ENCODE data around the gene KCNQ2. TPM values are rescaled to one million over a fixed set of nuclear protein-coding genes. Genes with fewer than 3 reads are reported as not detected.

Gene KCNQ2
- total RNA-seq, 2 donors from 2014 or later, result 1.8 to 3.0 TPM

DNA sequence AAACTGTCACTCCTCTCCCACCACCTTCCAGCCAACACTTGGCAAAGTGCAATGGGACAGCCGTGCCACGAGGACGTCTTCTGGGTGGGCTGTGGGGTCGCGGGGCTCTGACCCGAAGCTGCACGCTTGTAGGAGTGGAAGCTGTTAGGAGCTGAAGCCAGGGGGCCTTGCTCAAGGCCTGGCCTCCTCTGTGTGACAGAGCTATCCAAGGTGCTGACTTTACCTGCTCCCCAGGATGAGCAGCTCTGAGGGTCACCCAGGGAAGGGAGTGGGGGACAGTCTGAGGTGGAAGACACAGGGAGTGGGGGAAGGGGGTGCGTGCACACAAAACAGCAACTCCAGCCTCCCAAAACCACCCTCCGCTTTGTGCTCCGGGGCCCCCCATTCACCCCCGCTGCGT is 93.8 kb downstream of the KCNQ2 start:
- 46% methylated on average over 12 of the region's 12 CpGs for WGBS, 2 donors
- Histone ChIP-seq H3K27me3 (peaks cover 0 to 10% of the 10 kb centered on the region in 2 donors), H3K27ac (no peak overlapping the region), H3K9me3 (no peaks in the 10 kb centered on the region), H3K36me3 (replicated peaks in 1 of 2; ENCODE audit: insufficient read depth in 1 of 2, low read depth in 2 of 2) (no peaks in the 10 kb centered on the region), H3K4me1 (no peaks in the 10 kb centered on the region), H3K4me3 (no peak overlapping the region)
- ATAC-seq (no peak), DNase-seq (no peak)
- intact Hi-C loops (cut with DNase I), result no loop called here
- TF ChIP-seq POLR2A (IDR thresholded peaks at IDR 0.05), result no peak
- TF ChIP-seq, protein P1, sequence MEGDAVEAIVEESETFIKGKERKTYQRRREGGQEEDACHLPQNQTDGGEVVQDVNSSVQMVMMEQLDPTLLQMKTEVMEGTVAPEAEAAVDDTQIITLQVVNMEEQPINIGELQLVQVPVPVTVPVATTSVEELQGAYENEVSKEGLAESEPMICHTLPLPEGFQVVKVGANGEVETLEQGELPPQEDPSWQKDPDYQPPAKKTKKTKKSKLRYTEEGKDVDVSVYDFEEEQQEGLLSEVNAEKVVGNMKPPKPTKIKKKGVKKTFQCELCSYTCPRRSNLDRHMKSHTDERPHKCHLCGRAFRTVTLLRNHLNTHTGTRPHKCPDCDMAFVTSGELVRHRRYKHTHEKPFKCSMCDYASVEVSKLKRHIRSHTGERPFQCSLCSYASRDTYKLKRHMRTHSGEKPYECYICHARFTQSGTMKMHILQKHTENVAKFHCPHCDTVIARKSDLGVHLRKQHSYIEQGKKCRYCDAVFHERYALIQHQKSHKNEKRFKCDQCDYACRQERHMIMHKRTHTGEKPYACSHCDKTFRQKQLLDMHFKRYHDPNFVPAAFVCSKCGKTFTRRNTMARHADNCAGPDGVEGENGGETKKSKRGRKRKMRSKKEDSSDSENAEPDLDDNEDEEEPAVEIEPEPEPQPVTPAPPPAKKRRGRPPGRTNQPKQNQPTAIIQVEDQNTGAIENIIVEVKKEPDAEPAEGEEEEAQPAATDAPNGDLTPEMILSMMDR (IDR thresholded peaks at IDR 0.05), result no peak

DNA sequence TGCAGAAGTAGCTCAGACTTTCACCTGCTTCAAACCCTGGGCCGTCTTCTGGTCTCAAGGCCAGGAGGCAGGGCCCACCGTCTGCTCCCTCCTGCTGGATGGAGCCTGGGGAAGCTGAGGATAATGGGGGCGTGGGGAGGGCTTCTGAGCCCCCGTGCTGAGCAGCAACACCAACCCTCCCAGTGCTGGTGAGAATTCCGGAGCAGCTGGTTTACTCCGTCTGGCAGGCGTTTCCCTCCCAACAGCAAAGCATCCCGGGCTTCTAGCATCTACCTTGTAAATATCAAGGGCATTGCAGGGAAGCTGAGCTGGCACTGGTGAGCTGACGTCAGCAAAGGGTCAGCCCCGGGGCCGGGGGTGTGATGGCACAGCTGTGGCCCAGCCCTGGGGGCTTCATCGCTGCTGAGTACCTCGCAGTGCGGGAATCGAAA is 94.5 kb downstream of the KCNQ2 start:
- H3K4me3 ChIP-seq, result no peak overlapping the region
- H3K9me3 ChIP-seq, result no peaks in the 10 kb centered on the region
- no peak overlapping the region for H3K27ac ChIP-seq
- no peak for ATAC-seq
- TF ChIP-seq, protein P1 (IDR thresholded peaks at IDR 0.05), result no peak
- no peak for TF ChIP-seq POLR2A (IDR thresholded peaks at IDR 0.05)
- no peaks in the 10 kb centered on the region for H3K36me3 ChIP-seq (replicated peaks in 1 of 2; ENCODE audit: insufficient read depth in 1 of 2, low read depth in 2 of 2)
- DNase-seq, result no peak
- peaks cover 0 to 10% of the 10 kb centered on the region in 2 donors for H3K27me3 ChIP-seq
- WGBS, 2 donors, result 28 to 36% methylated on average over 9 to 15 of the region's 15 CpGs
- intact Hi-C loops (cut with DNase I), result no loop called here
- H3K4me1 ChIP-seq, result no peaks in the 10 kb centered on the region

DNA sequence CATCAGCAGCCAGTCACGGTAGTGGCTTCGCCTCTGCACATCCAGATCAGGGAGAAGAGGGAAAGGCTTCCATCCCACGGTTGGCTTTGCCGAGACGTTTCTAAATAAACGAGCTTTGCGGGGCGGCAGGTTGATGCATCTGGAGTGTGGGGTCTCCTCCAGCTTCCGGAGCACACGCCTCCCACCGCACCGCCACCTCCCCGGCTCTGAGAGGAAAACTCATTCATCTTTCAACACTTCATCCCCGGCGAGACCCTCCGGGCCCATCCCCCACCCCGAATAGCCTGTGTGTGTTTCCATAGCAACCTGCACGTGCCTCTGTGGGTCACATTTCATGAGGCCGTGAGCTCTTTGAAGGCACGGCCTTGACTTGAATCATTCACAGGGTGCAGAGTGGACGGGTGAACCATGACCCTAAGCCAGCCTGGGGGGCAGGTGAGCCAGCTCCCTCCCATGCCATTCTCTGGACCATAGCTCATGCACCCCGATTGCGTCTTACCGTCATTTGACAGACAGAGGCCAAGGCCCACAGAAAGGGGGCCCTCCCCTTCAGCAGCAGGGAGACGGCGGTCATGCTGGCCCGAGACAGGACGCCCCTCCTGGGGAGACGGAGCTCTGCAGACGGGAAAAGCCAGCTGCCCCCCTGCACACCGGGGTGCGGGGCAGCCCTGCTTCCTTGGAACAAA is 95.1 kb downstream of the KCNQ2 start:
- H3K27me3 ChIP-seq, result peaks cover 0 to 6% of the 10 kb centered on the region in 2 donors
- 5 to 15% methylated on average over 11 to 32 of the region's 32 CpGs for WGBS, 2 donors
- no peaks in the 10 kb centered on the region for H3K9me3 ChIP-seq
- H3K27ac ChIP-seq, result no peak overlapping the region
- TF ChIP-seq POLR2A (IDR thresholded peaks at IDR 0.05), result no peak
- TF ChIP-seq, protein P1 (IDR thresholded peaks at IDR 0.05), result no peak
- H3K4me3 ChIP-seq, result no peak overlapping the region
- H3K36me3 ChIP-seq (replicated peaks in 1 of 2; ENCODE audit: insufficient read depth in 1 of 2, low read depth in 2 of 2), result no peaks in the 10 kb centered on the region
- H3K4me1 ChIP-seq, result no peaks in the 10 kb centered on the region
- intact Hi-C loops (cut with DNase I), result no loop called here
- no peak for ATAC-seq
- no peak for DNase-seq

DNA sequence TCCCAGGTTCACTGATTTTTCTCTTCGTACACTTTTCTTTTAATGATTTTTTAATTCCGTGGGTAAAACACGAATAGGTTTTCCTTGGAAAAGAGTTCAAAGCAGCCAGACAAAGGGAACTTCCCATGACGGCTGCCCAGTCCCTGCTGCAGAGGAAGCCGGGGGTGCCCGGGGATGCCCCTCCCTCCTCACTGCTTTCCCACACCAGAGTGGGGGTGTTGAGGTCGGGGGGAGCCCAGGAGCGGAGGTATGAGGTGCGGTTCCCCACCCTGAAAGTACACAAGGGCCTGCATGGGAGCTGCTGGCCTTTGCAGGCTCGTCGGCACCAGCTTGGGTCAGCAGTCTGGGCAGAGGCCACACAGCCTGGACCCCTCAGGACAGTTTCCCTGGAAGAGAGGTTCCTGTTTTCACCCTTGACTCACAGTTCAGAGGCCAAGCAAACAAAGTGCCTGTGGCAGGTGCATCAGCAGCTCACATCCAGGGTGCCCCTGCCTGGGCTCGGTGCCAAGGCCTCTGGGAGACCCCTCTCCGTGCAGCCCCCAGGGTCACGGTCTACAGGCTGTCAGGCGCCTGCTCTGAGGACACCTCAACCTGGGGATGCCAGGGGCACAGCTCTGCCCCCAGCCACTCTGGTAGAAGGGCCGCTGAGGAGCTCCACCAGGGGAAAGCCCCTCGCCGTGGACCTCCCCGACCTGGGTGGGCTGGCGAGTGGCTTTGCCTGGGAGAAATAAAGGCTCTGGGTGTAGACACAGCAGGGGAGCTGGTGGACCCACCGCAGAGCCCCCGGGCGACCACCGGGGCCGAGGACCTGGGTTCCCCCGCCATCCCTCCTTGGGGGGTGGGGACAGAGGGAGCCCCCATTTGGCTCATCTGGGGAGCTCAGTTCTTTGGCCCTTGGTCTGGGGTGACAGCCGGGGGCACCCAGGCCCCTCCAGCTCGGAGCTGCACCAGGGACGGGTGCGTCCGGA is 95.9 kb downstream of the KCNQ2 start:
- no peaks in the 10 kb centered on the region for H3K9me3 ChIP-seq
- DNase-seq (no peak), ATAC-seq (no peak)
- H3K36me3 ChIP-seq (replicated peaks in 1 of 2; ENCODE audit: insufficient read depth in 1 of 2, low read depth in 2 of 2), result no peaks in the 10 kb centered on the region
- intact Hi-C loops (cut with DNase I), result no loop called here
- no peak for TF ChIP-seq POLR2A (IDR thresholded peaks at IDR 0.05)
- TF ChIP-seq, protein P1 (IDR thresholded peaks at IDR 0.05), result no peak
- H3K27me3 ChIP-seq, result peaks cover 0 to 4% of the 10 kb centered on the region in 2 donors
- H3K4me3 ChIP-seq, result no peak overlapping the region
- WGBS, 2 donors, result 25 to 34% methylated on average over 10 to 30 of the region's 31 CpGs
- H3K27ac ChIP-seq, result no peak overlapping the region
- no peaks in the 10 kb centered on the region for H3K4me1 ChIP-seq
